ENCODE results near the gene SPI1.
A peak's percentile ranks its signal among the peaks of the same experiment; 100 is the strongest.

Gene SPI1

GRCh38 chr11:47396049-47396320 is 17.6 kb upstream of the SPI1 start:
- Histone ChIP-seq H4K91ac (ENCODE audit: low read depth, low read length, poor library complexity) (no peak overlapping the region), H4K8ac (ENCODE audit: low read depth, low read length) (no peak overlapping the region), H3K79me1 (ENCODE audit: low read depth, low read length) (peaks cover 1% of the 10 kb centered on the region), H2BK5ac (ENCODE audit: low read length) (no peak overlapping the region), H2AK5ac (ENCODE audit: low read depth, low read length) (peak overlapping the region; percentile 75), H3K4me2 (ENCODE audit: insufficient read depth, low read length, poor library complexity, severe bottlenecking) (no peak overlapping the region), H3K36me3 (replicated peaks in 1 of 2; ENCODE audit: control insufficient read depth in 2 of 2, insufficient read depth in 2 of 2, low read length in 2 of 2) (no peaks in the 10 kb centered on the region), H3K9ac (ENCODE audit: low read depth, low read length, poor library complexity) (no peak overlapping the region), H3K18ac (ENCODE audit: low read length) (peak overlapping the region; percentile 71), H2BK12ac (ENCODE audit: low read length) (no peak overlapping the region), H3K4me1 (ENCODE audit: control insufficient read depth in 2 of 2, insufficient read depth in 1 of 2, low read depth in 1 of 2, low read length in 2 of 2) (peaks cover 6% of the 10 kb centered on the region in 2 donors), H2AFZ (ENCODE audit: low read length) (peak overlapping the region; percentile 37), H3K4me3 (ENCODE audit: low read length in 2 of 2) (no peak overlapping the region), H3K14ac (ENCODE audit: low read length) (no peak overlapping the region), H2BK120ac (ENCODE audit: low read depth, low read length) (no peak overlapping the region), H3K27ac (replicated peaks; ENCODE audit: low read length) (no peak overlapping the region), H2BK15ac (ENCODE audit: low read length) (peak overlapping the region; percentile 21), H3K9me3 (replicated peaks in 1 of 2; ENCODE audit: control insufficient read depth in 2 of 2, insufficient read depth in 1 of 2, low read depth in 1 of 2, low read length in 2 of 2) (no peaks in the 10 kb centered on the region), H3K23ac (ENCODE audit: low read depth, low read length, poor library complexity) (no peak overlapping the region), H3K4ac (ENCODE audit: low read length) (no peak overlapping the region), H3K27me3 (ENCODE audit: control insufficient read depth in 3 of 3, insufficient read depth in 3 of 3, low read depth in 1 of 3, low read length in 3 of 3) (no peaks in the 10 kb centered on the region)
- no CpG with 5 or more reads among the region's 3 CpGs for WGBS, 2 donors (ENCODE audit: extremely low coverage in 2 of 2, insufficient read length in 2 of 2, insufficient replicate concordance in 1 of 2)
- DNase-seq (ENCODE audit: low spot score): no peak

GRCh38 chr11:47395223-47396048 is 17.1 kb upstream of the SPI1 start:
- no CpG with 5 or more reads among the region's 25 CpGs for WGBS, 2 donors (ENCODE audit: extremely low coverage in 2 of 2, insufficient read length in 2 of 2, insufficient replicate concordance in 1 of 2)
- no peak overlapping the region for H3K9ac ChIP-seq (ENCODE audit: low read depth, low read length, poor library complexity)

GRCh38 chr11:47394322-47395222 is 16.2 kb upstream of the SPI1 start:
- Histone ChIP-seq H4K91ac (ENCODE audit: low read depth, low read length, poor library complexity) (no peak overlapping the region), H2BK5ac (ENCODE audit: low read length) (no peak overlapping the region), H3K4me3 (ENCODE audit: low read length in 2 of 2) (no peak overlapping the region)

More at GRCh38 chr11:47395223-47396048, 17.1 kb upstream of the SPI1 start:
- H2AK5ac ChIP-seq (ENCODE audit: low read depth, low read length): peak overlapping the region; percentile 75
- H3K18ac ChIP-seq (ENCODE audit: low read length): peak overlapping the region; percentile 83
- no peak overlapping the region for H3K4me2 ChIP-seq (ENCODE audit: insufficient read depth, low read length, poor library complexity, severe bottlenecking)
- peak overlapping the region; percentile 22 for H2BK12ac ChIP-seq (ENCODE audit: low read length)
- H3K79me1 ChIP-seq (ENCODE audit: low read depth, low read length): peaks cover 1% of the 10 kb centered on the region
- H3K14ac ChIP-seq (ENCODE audit: low read length): no peak overlapping the region
- H4K91ac ChIP-seq (ENCODE audit: low read depth, low read length, poor library complexity): no peak overlapping the region
- peak overlapping the region; percentile 21 for H2BK15ac ChIP-seq (ENCODE audit: low read length)
- H3K4me1 ChIP-seq (ENCODE audit: control insufficient read depth in 2 of 2, insufficient read depth in 1 of 2, low read depth in 1 of 2, low read length in 2 of 2): peaks cover 5% of the 10 kb centered on the region in 2 donors
- no peak for DNase-seq (ENCODE audit: low spot score)
- no peaks in the 10 kb centered on the region for H3K27me3 ChIP-seq (ENCODE audit: control insufficient read depth in 3 of 3, insufficient read depth in 3 of 3, low read depth in 1 of 3, low read length in 3 of 3)
- no peak overlapping the region for H3K27ac ChIP-seq (replicated peaks; ENCODE audit: low read length)
- no peak overlapping the region for H3K4me3 ChIP-seq (ENCODE audit: low read length in 2 of 2)
- H3K23ac ChIP-seq (ENCODE audit: low read depth, low read length, poor library complexity): no peak overlapping the region
- no peaks in the 10 kb centered on the region for H3K9me3 ChIP-seq (replicated peaks in 1 of 2; ENCODE audit: control insufficient read depth in 2 of 2, insufficient read depth in 1 of 2, low read depth in 1 of 2, low read length in 2 of 2)
- H3K36me3 ChIP-seq (replicated peaks in 1 of 2; ENCODE audit: control insufficient read depth in 2 of 2, insufficient read depth in 2 of 2, low read length in 2 of 2): no peaks in the 10 kb centered on the region
- H3K4ac ChIP-seq (ENCODE audit: low read length): no peak overlapping the region
- no peak overlapping the region for H2BK120ac ChIP-seq (ENCODE audit: low read depth, low read length)
- peak overlapping the region; percentile 80 for H2AFZ ChIP-seq (ENCODE audit: low read length)
- peak overlapping the region; percentile 43 for H4K8ac ChIP-seq (ENCODE audit: low read depth, low read length)
- H2BK5ac ChIP-seq (ENCODE audit: low read length): no peak overlapping the region

GRCh38 chr11:47394050-47394321 is 15.6 kb upstream of the SPI1 start:
- Histone ChIP-seq H3K4ac (ENCODE audit: low read length) (no peak overlapping the region), H3K9ac (ENCODE audit: low read depth, low read length, poor library complexity) (no peak overlapping the region), H3K79me1 (ENCODE audit: low read depth, low read length) (peaks cover 1% of the 10 kb centered on the region), H2BK5ac (ENCODE audit: low read length) (no peak overlapping the region), H3K4me2 (ENCODE audit: insufficient read depth, low read length, poor library complexity, severe bottlenecking) (no peak overlapping the region), H3K9me3 (replicated peaks in 1 of 2; ENCODE audit: control insufficient read depth in 2 of 2, insufficient read depth in 1 of 2, low read depth in 1 of 2, low read length in 2 of 2) (no peaks in the 10 kb centered on the region), H3K14ac (ENCODE audit: low read length) (no peak overlapping the region), H2BK120ac (ENCODE audit: low read depth, low read length) (no peak overlapping the region), H3K18ac (ENCODE audit: low read length) (no peak overlapping the region), H2AK5ac (ENCODE audit: low read depth, low read length) (peak overlapping the region; percentile 69), H3K4me1 (ENCODE audit: control insufficient read depth in 2 of 2, insufficient read depth in 1 of 2, low read depth in 1 of 2, low read length in 2 of 2) (peaks cover 0 to under 1% of the 10 kb centered on the region in 2 donors), H3K27me3 (ENCODE audit: control insufficient read depth in 3 of 3, insufficient read depth in 3 of 3, low read depth in 1 of 3, low read length in 3 of 3) (no peaks in the 10 kb centered on the region), H3K4me3 (ENCODE audit: low read length in 2 of 2) (no peak overlapping the region), H2BK12ac (ENCODE audit: low read length) (no peak overlapping the region), H3K27ac (replicated peaks; ENCODE audit: low read length) (no peak overlapping the region), H3K23ac (ENCODE audit: low read depth, low read length, poor library complexity) (no peak overlapping the region), H2BK15ac (ENCODE audit: low read length) (peak overlapping the region; percentile 59), H4K8ac (ENCODE audit: low read depth, low read length) (no peak overlapping the region), H3K36me3 (replicated peaks in 1 of 2; ENCODE audit: control insufficient read depth in 2 of 2, insufficient read depth in 2 of 2, low read length in 2 of 2) (no peaks in the 10 kb centered on the region), H2AFZ (ENCODE audit: low read length) (peak overlapping the region; percentile 80), H4K91ac (ENCODE audit: low read depth, low read length, poor library complexity) (no peak overlapping the region)
- WGBS, 2 donors (ENCODE audit: extremely low coverage in 2 of 2, insufficient read length in 2 of 2, insufficient replicate concordance in 1 of 2): no CpG with 5 or more reads among the region's 9 CpGs
- DNase-seq (ENCODE audit: low spot score): no peak

More at GRCh38 chr11:47394322-47395222, 16.2 kb upstream of the SPI1 start:
- DNase-seq (ENCODE audit: low spot score): no peak
- H4K8ac ChIP-seq (ENCODE audit: low read depth, low read length): peak overlapping the region; percentile 17
- no peak overlapping the region for H3K4me2 ChIP-seq (ENCODE audit: insufficient read depth, low read length, poor library complexity, severe bottlenecking)
- peak overlapping the region; percentile 71 for H3K14ac ChIP-seq (ENCODE audit: low read length)
- peak overlapping the region; percentile 80 for H2AFZ ChIP-seq (ENCODE audit: low read length)
- peak overlapping the region; percentile 21 for H3K9ac ChIP-seq (ENCODE audit: low read depth, low read length, poor library complexity)
- WGBS, 2 donors (ENCODE audit: extremely low coverage in 2 of 2, insufficient read length in 2 of 2, insufficient replicate concordance in 1 of 2): no CpG with 5 or more reads among the region's 39 CpGs
- H2BK120ac ChIP-seq (ENCODE audit: low read depth, low read length): no peak overlapping the region
- H3K18ac ChIP-seq (ENCODE audit: low read length): peak overlapping the region; percentile 85
- H2BK15ac ChIP-seq (ENCODE audit: low read length): peak overlapping the region; percentile 2
- H2AK5ac ChIP-seq (ENCODE audit: low read depth, low read length): peak overlapping the region; percentile 46
- peaks cover 0 to under 1% of the 10 kb centered on the region in 2 donors for H3K4me1 ChIP-seq (ENCODE audit: control insufficient read depth in 2 of 2, insufficient read depth in 1 of 2, low read depth in 1 of 2, low read length in 2 of 2)
- no peaks in the 10 kb centered on the region for H3K9me3 ChIP-seq (replicated peaks in 1 of 2; ENCODE audit: control insufficient read depth in 2 of 2, insufficient read depth in 1 of 2, low read depth in 1 of 2, low read length in 2 of 2)
- no peaks in the 10 kb centered on the region for H3K27me3 ChIP-seq (ENCODE audit: control insufficient read depth in 3 of 3, insufficient read depth in 3 of 3, low read depth in 1 of 3, low read length in 3 of 3)
- no peaks in the 10 kb centered on the region for H3K36me3 ChIP-seq (replicated peaks in 1 of 2; ENCODE audit: control insufficient read depth in 2 of 2, insufficient read depth in 2 of 2, low read length in 2 of 2)
- H3K23ac ChIP-seq (ENCODE audit: low read depth, low read length, poor library complexity): peak overlapping the region; percentile 73
- no peak overlapping the region for H2BK12ac ChIP-seq (ENCODE audit: low read length)
- no peak overlapping the region for H3K27ac ChIP-seq (replicated peaks; ENCODE audit: low read length)
- no peak overlapping the region for H3K4ac ChIP-seq (ENCODE audit: low read length)
- peaks cover 1% of the 10 kb centered on the region for H3K79me1 ChIP-seq (ENCODE audit: low read depth, low read length)
